ENCODE results near the gene TMEM170B.

DNA sequence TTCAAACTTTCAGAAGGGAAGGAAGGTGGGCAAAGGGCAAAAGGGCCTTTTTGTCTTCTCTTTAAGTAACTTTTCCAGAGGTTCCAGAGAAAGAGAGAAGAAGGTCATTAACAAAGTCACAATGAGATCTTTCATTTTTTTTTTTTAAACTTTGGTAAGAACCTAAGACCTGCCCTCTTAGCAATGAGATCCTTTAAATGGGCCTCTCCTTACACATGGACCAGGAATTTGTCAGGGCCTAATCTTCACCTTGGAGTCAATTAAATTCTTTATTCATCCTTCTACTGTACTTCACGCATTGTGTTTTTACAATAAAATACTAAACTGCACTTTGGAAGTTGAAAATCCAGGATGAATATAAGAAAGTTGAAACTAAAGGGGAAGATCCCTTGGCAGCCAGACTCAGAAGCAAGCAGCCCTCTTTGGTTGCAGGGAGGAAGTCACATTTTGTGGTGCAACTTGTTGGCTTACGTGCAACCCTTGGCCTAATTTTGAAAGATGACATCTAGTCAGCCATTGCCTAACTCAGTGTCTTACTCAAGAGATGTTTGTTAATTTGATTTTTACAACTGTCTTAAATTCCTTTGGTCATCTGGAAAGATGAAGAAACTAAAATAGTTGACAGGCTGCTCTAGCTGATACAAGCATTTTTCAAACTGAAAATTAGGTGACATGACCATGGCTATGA is 11.9 kb upstream of the TMEM170B start:
- TF ChIP-seq CTCF (conservative IDR thresholded peaks at IDR 0.05; ENCODE audit: low read length) (no peak), EZH2phosphoT487 (IDR thresholded peaks at IDR 0.05; ENCODE audit: borderline replicate concordance) (no peak)

Measured in Loucy (cell line).